ENCODE results near the gene CHST8.

CHST8 gene

GRCh38 chr19:33621811-33622504 lies at the start of gene CHST8:
Gene CHST8 (plus strand): TSS chr19:33621953. CDS start chr19:33689262, 67,309 bp downstream.
- no peak within 1 kb of the TSS for H3K9ac ChIP-seq (ENCODE audit: insufficient read length)
- H3K36me3 ChIP-seq (ENCODE audit: insufficient read depth, low read length): no peaks in the 10 kb centered on the region
- TF ChIP-seq FOXP2 (optimal IDR thresholded peaks at IDR 0.05; ENCODE audit: control extremely low read depth, extremely low read length, insufficient read depth): no peak
- TF ChIP-seq POLR2AphosphoS5 (IDR thresholded peaks at IDR 0.05; ENCODE audit: borderline replicate concordance, low read depth, low read length): no peak
- TF ChIP-seq EZH2 (IDR thresholded peaks at IDR 0.05): no peak
- no peaks in the 10 kb centered on the region for H3K9me3 ChIP-seq (ENCODE audit: low read depth, low read length)
- no peak for DNase-seq (ENCODE audit: low read depth, low spot score)
- H3K4me3 ChIP-seq: peak within 1 kb of the TSS; percentile 42; the same call in 1 of the 2 replicates
- no peak within 1 kb of the TSS for H3K27ac ChIP-seq

- TF ChIP-seq EZH2 (IDR thresholded peaks at IDR 0.05): no peak
- TF ChIP-seq FOXP2 (optimal IDR thresholded peaks at IDR 0.05; ENCODE audit: control extremely low read depth, extremely low read length, insufficient read depth): no peak
- H3K4me3 ChIP-seq: no peak overlapping the region
- H3K9me3 ChIP-seq (ENCODE audit: low read depth, low read length): no peaks in the 10 kb centered on the region
- H3K27ac ChIP-seq: no peak overlapping the region
- H3K9ac ChIP-seq (ENCODE audit: insufficient read length): no peak overlapping the region
- no peak for DNase-seq (ENCODE audit: low read depth, low spot score)
- H3K36me3 ChIP-seq (ENCODE audit: insufficient read depth, low read length): no peaks in the 10 kb centered on the region
These were observed 48.8 kb upstream of the CHST8 start for GRCh38 chr19:33572929-33573328.

- TF ChIP-seq POLR2AphosphoS5 (IDR thresholded peaks at IDR 0.05; ENCODE audit: borderline replicate concordance, low read depth, low read length) (no peak), EZH2 (IDR thresholded peaks at IDR 0.05) (no peak), FOXP2 (optimal IDR thresholded peaks at IDR 0.05; ENCODE audit: control extremely low read depth, extremely low read length, insufficient read depth) (no peak)
- H3K36me3 ChIP-seq (ENCODE audit: insufficient read depth, low read length): no peaks in the 10 kb centered on the region
- H3K27ac ChIP-seq: no peak overlapping the region
- H3K4me3 ChIP-seq: no peak overlapping the region
- no peak for DNase-seq (ENCODE audit: low read depth, low spot score)
- H3K9ac ChIP-seq (ENCODE audit: insufficient read length): no peak overlapping the region
- H3K9me3 ChIP-seq (ENCODE audit: low read depth, low read length): no peaks in the 10 kb centered on the region
These were observed 46.9 kb upstream of the CHST8 start for GRCh38 chr19:33574824-33575223.

GRCh38 chr19:33578697-33579096 lies 43.1 kb upstream of the CHST8 start:
- TF ChIP-seq POLR2AphosphoS5 (IDR thresholded peaks at IDR 0.05; ENCODE audit: borderline replicate concordance, low read depth, low read length) (no peak), FOXP2 (optimal IDR thresholded peaks at IDR 0.05; ENCODE audit: control extremely low read depth, extremely low read length, insufficient read depth) (no peak), EZH2 (IDR thresholded peaks at IDR 0.05) (no peak)
- DNase-seq (ENCODE audit: low read depth, low spot score): no peak
- Histone ChIP-seq H3K9me3 (ENCODE audit: low read depth, low read length) (no peaks in the 10 kb centered on the region), H3K36me3 (ENCODE audit: insufficient read depth, low read length) (no peaks in the 10 kb centered on the region), H3K27ac (no peak overlapping the region), H3K4me3 (no peak overlapping the region), H3K9ac (ENCODE audit: insufficient read length) (no peak overlapping the region)

- Histone ChIP-seq H3K4me3 (no peak overlapping the region), H3K36me3 (ENCODE audit: insufficient read depth, low read length) (no peaks in the 10 kb centered on the region), H3K9ac (ENCODE audit: insufficient read length) (no peak overlapping the region), H3K9me3 (ENCODE audit: low read depth, low read length) (no peaks in the 10 kb centered on the region), H3K27ac (no peak overlapping the region)
- no peak for DNase-seq (ENCODE audit: low read depth, low spot score)
- TF ChIP-seq EZH2 (IDR thresholded peaks at IDR 0.05): no peak
- no peak for TF ChIP-seq FOXP2 (optimal IDR thresholded peaks at IDR 0.05; ENCODE audit: control extremely low read depth, extremely low read length, insufficient read depth)
These were observed 41.6 kb upstream of the CHST8 start for GRCh38 chr19:33580026-33580644.

GRCh38 chr19:33580645-33581037 lies 41.1 kb upstream of the CHST8 start:
- H3K36me3 ChIP-seq (ENCODE audit: insufficient read depth, low read length): no peaks in the 10 kb centered on the region
- no peaks in the 10 kb centered on the region for H3K9me3 ChIP-seq (ENCODE audit: low read depth, low read length)
- H3K4me3 ChIP-seq: no peak overlapping the region
- no peak overlapping the region for H3K27ac ChIP-seq
- H3K9ac ChIP-seq (ENCODE audit: insufficient read length): no peak overlapping the region
- no peak for DNase-seq (ENCODE audit: low read depth, low spot score)
- TF ChIP-seq EZH2 (IDR thresholded peaks at IDR 0.05) (no peak), POLR2AphosphoS5 (IDR thresholded peaks at IDR 0.05; ENCODE audit: borderline replicate concordance, low read depth, low read length) (no peak), FOXP2 (optimal IDR thresholded peaks at IDR 0.05; ENCODE audit: control extremely low read depth, extremely low read length, insufficient read depth) (no peak)

GRCh38 chr19:33582914-33583313 lies 38.8 kb upstream of the CHST8 start:
- H3K4me3 ChIP-seq: no peak overlapping the region
- no peak overlapping the region for H3K27ac ChIP-seq
- no peak overlapping the region for H3K9ac ChIP-seq (ENCODE audit: insufficient read length)
- TF ChIP-seq EZH2 (IDR thresholded peaks at IDR 0.05) (no peak), FOXP2 (optimal IDR thresholded peaks at IDR 0.05; ENCODE audit: control extremely low read depth, extremely low read length, insufficient read depth) (no peak), POLR2AphosphoS5 (IDR thresholded peaks at IDR 0.05; ENCODE audit: borderline replicate concordance, low read depth, low read length) (no peak)
- H3K9me3 ChIP-seq (ENCODE audit: low read depth, low read length): no peaks in the 10 kb centered on the region
- H3K36me3 ChIP-seq (ENCODE audit: insufficient read depth, low read length): no peaks in the 10 kb centered on the region
- no peak for DNase-seq (ENCODE audit: low read depth, low spot score)

- Histone ChIP-seq H3K4me3 (no peak overlapping the region), H3K9me3 (ENCODE audit: low read depth, low read length) (no peaks in the 10 kb centered on the region), H3K9ac (ENCODE audit: insufficient read length) (no peak overlapping the region), H3K27ac (no peak overlapping the region), H3K36me3 (ENCODE audit: insufficient read depth, low read length) (no peaks in the 10 kb centered on the region)
- DNase-seq (ENCODE audit: low read depth, low spot score): no peak
- TF ChIP-seq POLR2AphosphoS5 (IDR thresholded peaks at IDR 0.05; ENCODE audit: borderline replicate concordance, low read depth, low read length) (no peak), EZH2 (IDR thresholded peaks at IDR 0.05) (no peak), FOXP2 (optimal IDR thresholded peaks at IDR 0.05; ENCODE audit: control extremely low read depth, extremely low read length, insufficient read depth) (no peak)
These were observed 34.6 kb upstream of the CHST8 start for GRCh38 chr19:33587150-33587549.
